GM23248 (cell line): ENCODE measurements around the gene DGKB.

Source experiments
- EZH2 ChIP-seq: fragments of 200-600 bp; sonication (generic); IDR thresholded peaks from 2 replicates; pipeline ENCODE4 v1.6.1; 2018; ENCODE audit warnings: antibody characterized with exemption, mild to moderate bottlenecking; ENCODE audit not compliant: insufficient read depth, poor library complexity, severe bottlenecking
- EZH2phosphoT487 ChIP-seq: fragments of 200-600 bp; sonication (generic); IDR thresholded peaks from 2 replicates; pipeline ENCODE4 v1.6.1; 2018; ENCODE audit warnings: antibody characterized with exemption, moderate library complexity, mild to moderate bottlenecking, low read depth; ENCODE audit not compliant: insufficient read depth

- TF ChIP-seq EZH2 (no peak), EZH2phosphoT487 (no peak)
These were observed 6.1 kb upstream of the DGKB start for GRCh38 chr7:14908697-14909096.
